HEK293T (cell line): ENCODE measurements around the gene GNB1L.

Experiments
- CTCF ChIA-PET: fragments of 350-600 bp; formaldehyde crosslinking; extraction: SDS; loops from one replicate; lab custom pipeline; 2021; ENCODE audit warnings: antibody characterized with exemption, inconsistent platforms; lab: Yijun Ruan, JAX
- POLR2A ChIA-PET: fragments of 350-600 bp; formaldehyde crosslinking; extraction: SDS; loops from one replicate; lab custom pipeline; 2020; ENCODE audit warnings: antibody characterized with exemption, inconsistent platforms; lab: Yijun Ruan, JAX
- DNase-seq: peaks from one replicate; pipeline ENCODE4 v3.0.0; 2012; ENCODE audit warnings: mixed read lengths; ENCODE audit errors: extremely low spot score
- ARNT ChIP-seq: fragments of 450-650 bp; IDR thresholded peaks from 2 replicates; pipeline ENCODE4 v1.6.1; 2017; ENCODE audit warnings: mild to moderate bottlenecking
- BHLHE40 ChIP-seq: fragments of 450-650 bp; IDR thresholded peaks from 2 replicates; pipeline ENCODE4 v1.6.1; 2016; ENCODE audit warnings: mild to moderate bottlenecking, moderate library complexity, borderline replicate concordance
- CTBP1 ChIP-seq: fragments of 450-650 bp; IDR thresholded peaks from 2 replicates; pipeline ENCODE4 v1.6.1; 2016; ENCODE audit warnings: borderline replicate concordance
- ELF4 ChIP-seq: fragments of 450-650 bp; IDR thresholded peaks from 2 replicates; pipeline ENCODE4 v1.6.1; 2017; ENCODE audit warnings: antibody characterized with exemption
- FOXA1 ChIP-seq: fragments of 450-650 bp; IDR thresholded peaks from 2 replicates; pipeline ENCODE4 v1.6.1; 2016; ENCODE audit warnings: mild to moderate bottlenecking
- FOXK2 ChIP-seq: fragments of 450-650 bp; IDR thresholded peaks from 2 replicates; pipeline ENCODE4 v1.6.1; 2016; ENCODE audit warnings: mild to moderate bottlenecking
- FOXM1 ChIP-seq: fragments of 450-650 bp; IDR thresholded peaks from 2 replicates; pipeline ENCODE4 v1.6.1; 2017; ENCODE audit warnings: mild to moderate bottlenecking, borderline replicate concordance
- HDGF ChIP-seq: fragments of 450-650 bp; IDR thresholded peaks from 2 replicates; pipeline ENCODE4 v1.6.1; 2017; ENCODE audit warnings: antibody characterized with exemption, borderline replicate concordance
- L3MBTL2 ChIP-seq: fragments of 450-650 bp; conservative IDR thresholded peaks from 2 replicates; pipeline ENCODE4 v1.6.1; 2016; ENCODE audit warnings: mild to moderate bottlenecking
- LEF1 ChIP-seq: fragments of 450-650 bp; IDR thresholded peaks from 2 replicates; pipeline ENCODE4 v1.6.1; 2017; ENCODE audit warnings: mild to moderate bottlenecking, borderline replicate concordance
- NFRKB ChIP-seq: fragments of 450-650 bp; IDR thresholded peaks from 2 replicates; pipeline ENCODE4 v1.6.1; 2016; ENCODE audit warnings: mild to moderate bottlenecking, moderate library complexity
- PKNOX1 ChIP-seq: fragments of 450-650 bp; IDR thresholded peaks from 2 replicates; pipeline ENCODE4 v1.6.1; 2016
- SP1 ChIP-seq: fragments of 450-650 bp; IDR thresholded peaks from 2 replicates; pipeline ENCODE4 v1.6.1; 2017
- SUZ12 ChIP-seq: fragments of 450-650 bp; IDR thresholded peaks from 2 replicates; pipeline ENCODE4 v1.6.1; 2016; ENCODE audit warnings: mild to moderate bottlenecking
- TARDBP ChIP-seq: fragments of 450-650 bp; IDR thresholded peaks from 2 replicates; pipeline ENCODE4 v1.6.1; 2016
- ZNF384 ChIP-seq: fragments of 450-650 bp; IDR thresholded peaks from 2 replicates; pipeline ENCODE4 v1.6.1; 2016

Gene GNB1L

DNA sequence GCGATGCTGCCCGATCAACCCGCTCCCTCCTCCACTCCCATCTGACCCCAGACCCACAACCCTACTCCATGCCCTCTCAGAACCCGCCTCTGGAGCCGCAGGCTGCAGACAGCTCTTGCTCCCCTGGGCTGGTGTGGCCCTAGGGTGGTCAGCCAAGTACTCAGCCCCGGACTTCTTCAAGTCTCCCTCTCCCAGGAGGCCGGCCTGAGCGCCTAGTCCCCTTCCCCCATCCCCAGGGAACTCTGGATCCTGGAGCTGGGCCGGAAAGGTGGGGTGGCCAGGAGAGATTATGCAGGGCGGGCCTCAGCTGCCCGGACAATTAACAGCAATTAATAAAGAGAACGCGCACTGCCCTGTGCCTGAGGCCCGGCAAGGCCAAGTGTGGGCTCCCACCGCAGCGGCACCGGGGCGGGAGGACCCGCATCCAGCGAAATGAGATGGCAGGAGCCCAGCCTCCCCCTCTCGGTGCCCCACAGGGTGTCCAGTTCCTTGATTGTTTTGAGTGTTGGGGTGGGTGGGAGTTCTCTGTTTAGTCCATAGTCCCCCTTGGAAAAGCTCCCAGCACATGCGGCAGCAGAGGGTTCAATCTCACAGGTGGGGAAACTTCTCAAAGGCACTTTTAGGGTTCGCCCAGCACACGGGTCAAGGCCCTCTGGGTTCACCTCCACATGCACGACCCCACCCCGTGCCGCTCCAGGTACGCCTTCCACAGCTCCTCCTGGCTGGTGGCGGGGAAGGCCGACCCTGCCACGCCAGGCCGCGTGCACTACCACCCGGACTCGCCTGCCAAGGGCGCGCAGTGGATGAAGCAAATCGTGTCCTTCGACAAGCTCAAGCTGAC lies 91.0 kb downstream of the GNB1L start:
- POLR2A ChIA-PET = interaction anchor here (0.7 kb wide), 1 partner anchor 12 kb away, joined by 3 read pairs; no protein-coding TSS in a partner anchor
- DNase-seq = no peak
- no peak for TF ChIP-seq SP1
- no peak for TF ChIP-seq FOXK2
- no peak for TF ChIP-seq ELF4
- no peak for TF ChIP-seq HDGF
- TF ChIP-seq SUZ12 = no peak
- TF ChIP-seq ARNT = no peak
- no peak for TF ChIP-seq FOXA1
- no peak for TF ChIP-seq NFRKB
- TF ChIP-seq FOXM1 = no peak
- TF ChIP-seq BHLHE40 = no peak
- TF ChIP-seq L3MBTL2 = no peak
- TF ChIP-seq PKNOX1 = no peak
- TF ChIP-seq ZNF384 = no peak
- no peak for TF ChIP-seq LEF1
- no peak for TF ChIP-seq CTBP1
- TF ChIP-seq TARDBP = no peak
- CTCF ChIA-PET = interaction anchor here (0.5 to 0.7 kb wide), 3 partner anchors 142 to 245 kb away, joined by 3 to 7 read pairs (median 4); no protein-coding TSS in a partner anchor

GRCh38 chr22:19762568-19763457 lies 91.9 kb downstream of the GNB1L start:
- ChIA-PET CTCF (interaction anchor here (0.6 to 1.1 kb wide), 2 partner anchors 9 to 32 kb away, joined by 3 read pairs; no protein-coding TSS in a partner anchor), POLR2A (interaction anchor here (0.8 to 1.2 kb wide), 2 partner anchors 10 to 93 kb away, joined by 3 to 4 read pairs; no protein-coding TSS in a partner anchor)
- TF ChIP-seq HDGF = no peak
- no peak for TF ChIP-seq NFRKB
- TF ChIP-seq SP1 = no peak
- TF ChIP-seq L3MBTL2 = no peak
- no peak for TF ChIP-seq LEF1
- TF ChIP-seq ARNT = no peak
- no peak for TF ChIP-seq FOXK2
- TF ChIP-seq FOXM1 = no peak
- no peak for DNase-seq

DNA sequence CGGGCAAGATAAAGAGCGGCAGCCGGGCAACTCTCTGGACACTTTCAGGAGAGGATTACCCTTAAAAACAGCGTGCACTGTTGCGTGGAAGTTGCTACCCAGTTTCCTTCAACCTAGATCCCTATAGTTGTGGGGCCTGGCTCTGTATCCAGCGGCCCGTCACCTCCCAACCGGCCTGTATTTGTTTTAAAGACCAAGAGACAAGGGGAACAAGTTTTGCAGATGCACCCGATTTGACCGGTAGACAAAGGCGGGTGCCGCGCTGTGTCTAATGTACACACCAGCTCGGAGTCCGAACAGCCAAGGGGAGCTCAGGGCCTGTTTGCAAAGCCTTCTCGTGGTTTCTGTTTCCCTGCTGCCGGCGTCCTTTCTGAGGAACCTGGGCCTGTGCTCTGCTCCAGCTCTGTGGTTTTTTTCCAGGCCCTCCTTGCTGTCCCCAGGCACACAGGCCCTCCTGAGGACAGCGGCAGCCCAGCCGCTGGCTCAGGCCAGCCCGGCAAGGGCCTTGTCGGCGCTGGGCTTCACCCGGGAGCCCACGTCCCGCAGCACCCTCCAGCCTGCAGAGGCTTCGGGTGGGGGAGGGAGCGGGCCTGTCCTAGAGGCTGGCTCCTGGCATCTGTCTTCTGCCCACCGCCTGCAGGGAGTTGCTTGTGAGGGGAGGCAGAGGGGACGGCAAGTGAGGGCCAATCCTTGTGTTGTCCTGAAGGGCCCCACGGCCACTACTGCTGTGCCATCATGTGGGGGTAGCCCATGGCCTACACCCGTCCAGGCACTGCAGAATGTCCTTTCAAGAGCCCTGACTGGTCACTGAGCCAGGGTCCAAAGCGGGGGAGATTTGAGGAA lies 92.7 kb downstream of the GNB1L start:
- DNase-seq = peak; percentile 49
- ChIA-PET CTCF (interaction anchor here (0.6 to 1.1 kb wide), 4 partner anchors 8 to 307 kb away, joined by 3 to 4 read pairs (median 3); no protein-coding TSS in a partner anchor), POLR2A (interaction anchor here (0.7 to 1.2 kb wide), 3 partner anchors 11 to 94 kb away, joined by 3 to 4 read pairs (median 3); no protein-coding TSS in a partner anchor)
- 0 out of 2 replicates have a peak, but pooled peaks have one; percentile 25 for TF ChIP-seq HDGF
- no peak for TF ChIP-seq FOXK2

DNA sequence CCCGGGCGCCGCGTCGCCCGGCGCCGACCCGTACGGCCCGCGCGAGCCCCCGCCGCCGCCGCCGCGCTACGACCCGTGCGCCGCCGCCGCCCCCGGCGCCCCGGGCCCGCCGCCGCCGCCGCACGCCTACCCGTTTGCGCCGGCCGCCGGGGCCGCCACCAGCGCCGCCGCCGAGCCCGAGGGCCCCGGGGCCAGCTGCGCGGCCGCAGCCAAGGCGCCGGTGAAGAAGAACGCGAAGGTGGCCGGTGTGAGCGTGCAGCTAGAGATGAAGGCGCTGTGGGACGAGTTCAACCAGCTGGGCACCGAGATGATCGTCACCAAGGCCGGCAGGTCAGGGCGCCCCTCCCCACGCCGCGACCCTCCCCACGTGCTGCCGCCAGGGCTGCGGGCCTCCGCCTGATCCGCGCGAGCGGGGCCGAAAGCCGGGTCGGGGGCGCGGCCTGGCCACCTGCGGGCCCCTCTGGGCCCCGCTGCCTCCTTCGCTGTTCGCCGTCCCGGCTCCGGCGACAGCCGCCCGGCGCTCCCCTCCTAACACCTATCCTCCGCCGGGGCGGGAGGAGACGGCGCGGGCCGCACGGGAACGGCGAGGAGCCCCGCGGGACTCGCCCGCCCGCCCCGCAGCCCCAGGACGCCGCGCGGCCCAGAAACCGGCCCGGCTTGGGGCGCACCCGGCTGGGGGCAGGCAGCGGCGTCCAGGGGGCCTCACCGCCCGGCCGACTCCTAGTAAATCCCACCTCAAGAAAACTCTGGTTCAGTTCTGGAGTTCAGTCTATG lies 93.5 kb downstream of the GNB1L start:
- POLR2A ChIA-PET = interaction anchor here (0.7 to 1.2 kb wide), 2 partner anchors 91 to 95 kb away, joined by 3 to 4 read pairs; no protein-coding TSS in a partner anchor
- CTCF ChIA-PET = interaction anchor here (0.6 to 0.7 kb wide), 2 partner anchors 269 to 308 kb away, joined by 3 to 4 read pairs; no protein-coding TSS in a partner anchor
- DNase-seq = peak; percentile 46
- no peak for TF ChIP-seq FOXA1
- no peak for TF ChIP-seq SP1
- TF ChIP-seq L3MBTL2 = no peak; the same call in 1 of the 2 replicates
- TF ChIP-seq BHLHE40 = no peak
- TF ChIP-seq FOXM1 = no peak
- TF ChIP-seq SUZ12 = no peak
- TF ChIP-seq LEF1 = no peak; the same call in 1 of the 2 replicates
- no peak for TF ChIP-seq FOXK2
- no peak for TF ChIP-seq ZNF384
- no peak for TF ChIP-seq HDGF
- TF ChIP-seq CTBP1 = no peak
- no peak for TF ChIP-seq PKNOX1
- TF ChIP-seq NFRKB = no peak
- no peak for TF ChIP-seq TARDBP
- TF ChIP-seq ARNT = no peak
- TF ChIP-seq ELF4 = no peak
